Neural cell (in vitro differentiated cells): ENCODE measurements around the gene MYBPHL. TPM values are rescaled to one million over a fixed set of nuclear protein-coding genes. Genes with fewer than 3 reads are reported as not detected.

Source experiments
- H2AFZ ChIP-seq: fragments of 200-600, 300-800 bp; sonication (generic), shearing (Covaris generic); 2 replicates; pipeline ENCODE4 v1.6.0; 2014; ENCODE audit warnings: low read depth, mild to moderate bottlenecking, antibody characterized with exemption, low read length, moderate library complexity
- H3F3A ChIP-seq: fragments of 200-600 bp; shearing (Covaris generic); 2 replicates; pipeline ENCODE4 v1.6.1; 2016; ENCODE audit warnings: mild to moderate bottlenecking, moderate library complexity, mixed read lengths, antibody characterized with exemption, low read length; ENCODE audit not compliant: insufficient read depth, poor library complexity, severe bottlenecking
- H3K27ac ChIP-seq: fragments of 200-600, 300-800 bp; sonication (generic), shearing (Covaris generic); 2 replicates; pipeline ENCODE4 v1.5.1; 2014; ENCODE audit warnings: mild to moderate bottlenecking, low read length, moderate library complexity
- H3K27me3 ChIP-seq: fragments of 300-800, 200-600 bp; sonication (generic), shearing (Covaris generic); 2 replicates; pipeline ENCODE4 v1.6.0; 2014; ENCODE audit warnings: mild to moderate bottlenecking, low read depth, low read length, moderate library complexity; ENCODE audit not compliant: insufficient read depth
- H3K36me3 ChIP-seq: fragments of 300-800, 200-600 bp; sonication (generic), shearing (Covaris generic); 2 replicates; pipeline ENCODE4 v1.5.1; 2014; ENCODE audit warnings: mild to moderate bottlenecking, antibody characterized with exemption, low read length, moderate library complexity; ENCODE audit not compliant: insufficient read depth
- H3K4me2 ChIP-seq: fragments of 300-800, 200-600 bp; sonication (generic), shearing (Covaris generic); 2 replicates; pipeline ENCODE4 v1.6.0; 2014; ENCODE audit warnings: mild to moderate bottlenecking, low read length
- H3K4me3 ChIP-seq: fragments of 300-800, 200-600 bp; sonication (generic), shearing (Covaris generic); 2 replicates; pipeline ENCODE4 v1.5.1; 2014; ENCODE audit warnings: mild to moderate bottlenecking, low read length, moderate library complexity
- H3K79me2 ChIP-seq: fragments of 200-600 bp; shearing (Covaris generic); replicated peaks from 2 replicates; pipeline ENCODE4 v1.6.0; 2014; ENCODE audit warnings: mild to moderate bottlenecking, low read length, moderate library complexity; ENCODE audit not compliant: insufficient read depth
- H3K9ac ChIP-seq: fragments of 300-800, 200-600 bp; sonication (generic), shearing (Covaris generic); 2 replicates; pipeline ENCODE4 v1.6.1; 2016; ENCODE audit warnings: mild to moderate bottlenecking, low read length, mixed read lengths
- H3K9me2 ChIP-seq: fragments of 200-600 bp; shearing (Covaris generic); 2 replicates; pipeline ENCODE4 v1.6.1; 2016; ENCODE audit warnings: mild to moderate bottlenecking, low read length, mixed read lengths; ENCODE audit not compliant: insufficient read depth
- H3K9me3 ChIP-seq: fragments of 200-600, 300-800 bp; sonication (generic), shearing (Covaris generic); 2 replicates; pipeline ENCODE4 v1.6.1; 2016; ENCODE audit warnings: mild to moderate bottlenecking, mixed run types, low read length, moderate library complexity, mixed read lengths
- H4K20me1 ChIP-seq: fragments of 200-600 bp; shearing (Covaris generic); 2 replicates; pipeline ENCODE4 v1.6.1; 2016; ENCODE audit warnings: mild to moderate bottlenecking, mixed run types; ENCODE audit not compliant: insufficient read depth
- EP300 ChIP-seq: fragments of 450-650 bp; conservative IDR thresholded peaks from 2 replicates; pipeline ENCODE4 v1.6.1; 2014; ENCODE audit warnings: antibody characterized with exemption, mild to moderate bottlenecking, moderate library complexity; ENCODE audit not compliant: poor library complexity, severe bottlenecking
- EZH2 ChIP-seq: fragments of 200-600, 300-800 bp; shearing (Covaris generic), sonication (generic); IDR thresholded peaks from 2 replicates; pipeline ENCODE4 v1.6.1; 2014; ENCODE audit warnings: antibody characterized with exemption, low read length, borderline replicate concordance, mild to moderate bottlenecking; ENCODE audit not compliant: insufficient read depth, poor library complexity, severe bottlenecking
- MXI1 ChIP-seq: fragments of 450-650 bp; conservative IDR thresholded peaks from 2 replicates; pipeline ENCODE4 v1.6.1; 2014; ENCODE audit warnings: antibody characterized with exemption, mild to moderate bottlenecking; ENCODE audit not compliant: poor library complexity, severe bottlenecking
- POLR2AphosphoS5 ChIP-seq: IDR thresholded peaks from 2 replicates; pipeline ENCODE4 v1.6.1; 2012
- RAD21 ChIP-seq: fragments of 450-650 bp; conservative IDR thresholded peaks from 2 replicates; pipeline ENCODE4 v1.6.1; 2014; ENCODE audit warnings: antibody characterized with exemption, mild to moderate bottlenecking, moderate library complexity
- SMC3 ChIP-seq: fragments of 450-650 bp; conservative IDR thresholded peaks from 2 replicates; pipeline ENCODE4 v1.6.1; 2014; ENCODE audit warnings: antibody characterized with exemption, mild to moderate bottlenecking, moderate library complexity; ENCODE audit not compliant: poor library complexity
- TAF1 ChIP-seq: IDR thresholded peaks from 2 replicates; pipeline ENCODE4 v1.6.1; 2012; ENCODE audit warnings: low read depth
- polyA plus RNA-seq: library from polyadenylated mRNA; depleted of rRNA; stranded (reverse); fragments of >200 nt; gene quantifications from 2 replicates; pipeline ENCODE4 v1.2.3, GENCODE V29; 2014
- TF ChIP-seq, protein P1 (sequence below): fragments of 450-650 bp; IDR thresholded peaks from 2 replicates; pipeline ENCODE4 v1.5.1; 2014; ENCODE audit warnings: antibody characterized with exemption, mild to moderate bottlenecking, moderate library complexity; ENCODE audit not compliant: poor library complexity, severe bottlenecking
- TF ChIP-seq, protein P2 (sequence below): IDR thresholded peaks from 2 replicates; pipeline ENCODE4 v1.6.1; 2012; ENCODE audit warnings: borderline replicate concordance

Gene MYBPHL
- polyA plus RNA-seq, 1 donor from 2014 or later = 1.6 TPM

DNA sequence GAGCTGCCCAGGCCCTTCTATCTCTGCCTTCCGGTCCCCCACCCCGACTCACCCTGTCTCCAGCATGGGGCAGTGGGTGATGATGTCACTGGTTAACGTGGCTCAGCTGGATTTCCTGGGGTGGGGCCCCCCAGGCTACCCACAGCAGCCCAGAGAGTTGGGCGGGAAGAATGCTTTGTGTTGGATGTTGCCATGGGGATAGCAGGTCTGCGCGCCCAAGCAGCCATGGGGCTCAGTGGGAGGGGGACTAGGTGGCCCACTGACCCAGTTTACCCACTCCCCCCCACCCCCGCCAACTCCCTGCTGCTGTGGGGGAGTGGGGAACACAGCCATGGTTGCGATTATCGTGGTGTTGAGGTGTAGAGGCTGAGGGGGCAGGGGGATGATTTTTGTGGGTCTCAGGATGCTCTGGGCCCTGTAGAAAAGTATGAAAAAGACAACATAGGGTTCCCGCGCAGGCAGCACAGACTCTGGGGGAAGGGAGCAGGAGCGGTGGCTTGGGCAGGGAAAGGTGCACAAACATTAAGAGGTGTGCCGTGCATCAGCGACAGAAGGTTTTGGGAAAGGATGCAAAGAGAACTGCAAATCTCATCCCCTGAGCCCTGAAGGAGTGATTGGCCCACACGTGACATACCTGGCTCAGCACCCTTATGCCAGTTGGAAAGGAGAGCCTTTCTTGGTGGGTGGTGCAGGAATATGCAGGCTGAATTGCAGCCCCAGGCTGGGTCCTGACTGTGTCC, 49.0 kb downstream of the MYBPHL start:
- Histone ChIP-seq H3K27me3 (no peaks in the 10 kb centered on the region), H4K20me1 (no peaks in the 10 kb centered on the region), H3K36me3 (peaks cover 9% of the 10 kb centered on the region), H2AFZ (no peak overlapping the region), H3K79me2 (peaks cover 37% of the 10 kb centered on the region), H3K9me3 (no peaks in the 10 kb centered on the region), H3K9me2 (no peaks in the 10 kb centered on the region), H3K4me2 (no peak overlapping the region), H3K27ac (no peak overlapping the region), H3K4me3 (no peak overlapping the region), H3F3A (no peaks in the 10 kb centered on the region), H3K9ac (no peak overlapping the region)
- TF ChIP-seq EZH2 (no peak), MXI1 (no peak), RAD21 (no peak), EP300 (no peak), POLR2AphosphoS5 (no peak), TAF1 (no peak)
- TF ChIP-seq, protein P1, sequence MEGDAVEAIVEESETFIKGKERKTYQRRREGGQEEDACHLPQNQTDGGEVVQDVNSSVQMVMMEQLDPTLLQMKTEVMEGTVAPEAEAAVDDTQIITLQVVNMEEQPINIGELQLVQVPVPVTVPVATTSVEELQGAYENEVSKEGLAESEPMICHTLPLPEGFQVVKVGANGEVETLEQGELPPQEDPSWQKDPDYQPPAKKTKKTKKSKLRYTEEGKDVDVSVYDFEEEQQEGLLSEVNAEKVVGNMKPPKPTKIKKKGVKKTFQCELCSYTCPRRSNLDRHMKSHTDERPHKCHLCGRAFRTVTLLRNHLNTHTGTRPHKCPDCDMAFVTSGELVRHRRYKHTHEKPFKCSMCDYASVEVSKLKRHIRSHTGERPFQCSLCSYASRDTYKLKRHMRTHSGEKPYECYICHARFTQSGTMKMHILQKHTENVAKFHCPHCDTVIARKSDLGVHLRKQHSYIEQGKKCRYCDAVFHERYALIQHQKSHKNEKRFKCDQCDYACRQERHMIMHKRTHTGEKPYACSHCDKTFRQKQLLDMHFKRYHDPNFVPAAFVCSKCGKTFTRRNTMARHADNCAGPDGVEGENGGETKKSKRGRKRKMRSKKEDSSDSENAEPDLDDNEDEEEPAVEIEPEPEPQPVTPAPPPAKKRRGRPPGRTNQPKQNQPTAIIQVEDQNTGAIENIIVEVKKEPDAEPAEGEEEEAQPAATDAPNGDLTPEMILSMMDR = no peak
- TF ChIP-seq, protein P2, sequence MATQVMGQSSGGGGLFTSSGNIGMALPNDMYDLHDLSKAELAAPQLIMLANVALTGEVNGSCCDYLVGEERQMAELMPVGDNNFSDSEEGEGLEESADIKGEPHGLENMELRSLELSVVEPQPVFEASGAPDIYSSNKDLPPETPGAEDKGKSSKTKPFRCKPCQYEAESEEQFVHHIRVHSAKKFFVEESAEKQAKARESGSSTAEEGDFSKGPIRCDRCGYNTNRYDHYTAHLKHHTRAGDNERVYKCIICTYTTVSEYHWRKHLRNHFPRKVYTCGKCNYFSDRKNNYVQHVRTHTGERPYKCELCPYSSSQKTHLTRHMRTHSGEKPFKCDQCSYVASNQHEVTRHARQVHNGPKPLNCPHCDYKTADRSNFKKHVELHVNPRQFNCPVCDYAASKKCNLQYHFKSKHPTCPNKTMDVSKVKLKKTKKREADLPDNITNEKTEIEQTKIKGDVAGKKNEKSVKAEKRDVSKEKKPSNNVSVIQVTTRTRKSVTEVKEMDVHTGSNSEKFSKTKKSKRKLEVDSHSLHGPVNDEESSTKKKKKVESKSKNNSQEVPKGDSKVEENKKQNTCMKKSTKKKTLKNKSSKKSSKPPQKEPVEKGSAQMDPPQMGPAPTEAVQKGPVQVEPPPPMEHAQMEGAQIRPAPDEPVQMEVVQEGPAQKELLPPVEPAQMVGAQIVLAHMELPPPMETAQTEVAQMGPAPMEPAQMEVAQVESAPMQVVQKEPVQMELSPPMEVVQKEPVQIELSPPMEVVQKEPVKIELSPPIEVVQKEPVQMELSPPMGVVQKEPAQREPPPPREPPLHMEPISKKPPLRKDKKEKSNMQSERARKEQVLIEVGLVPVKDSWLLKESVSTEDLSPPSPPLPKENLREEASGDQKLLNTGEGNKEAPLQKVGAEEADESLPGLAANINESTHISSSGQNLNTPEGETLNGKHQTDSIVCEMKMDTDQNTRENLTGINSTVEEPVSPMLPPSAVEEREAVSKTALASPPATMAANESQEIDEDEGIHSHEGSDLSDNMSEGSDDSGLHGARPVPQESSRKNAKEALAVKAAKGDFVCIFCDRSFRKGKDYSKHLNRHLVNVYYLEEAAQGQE = no peak

DNA sequence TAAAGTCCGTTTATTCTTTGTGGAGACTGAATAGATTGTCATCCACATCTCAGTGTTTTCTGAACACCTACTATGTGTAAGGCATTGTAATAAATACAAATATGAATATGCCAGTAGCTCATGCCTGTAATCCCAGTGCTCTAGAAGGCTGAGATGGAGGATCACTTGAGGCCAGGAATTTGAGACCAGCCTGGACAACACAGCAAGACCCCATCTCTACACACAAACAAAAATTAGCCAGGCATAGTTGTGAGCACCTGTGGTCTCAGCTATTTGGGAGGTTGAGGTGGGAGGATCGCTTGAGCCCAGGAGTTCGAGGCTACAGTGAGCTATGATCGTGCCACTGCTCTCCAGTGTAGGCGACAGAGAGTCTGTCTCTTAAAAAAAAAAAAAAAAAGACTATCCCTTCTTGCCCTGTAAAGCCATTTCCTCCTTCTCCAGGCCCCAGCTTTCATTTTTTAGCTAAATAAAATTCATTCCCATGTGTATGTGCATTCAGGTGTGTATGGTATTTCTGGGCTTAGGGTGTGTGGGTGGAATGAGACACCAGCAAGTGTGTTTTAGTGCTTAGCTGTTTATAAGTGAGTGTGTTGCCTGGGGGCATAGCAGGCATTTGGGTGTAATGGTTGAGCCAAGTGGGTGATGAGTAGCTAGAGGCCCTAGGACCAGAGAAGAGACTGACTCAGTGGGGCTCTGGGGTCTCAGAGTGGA, 49.7 kb downstream of the MYBPHL start:
- H3K9me2 ChIP-seq = no peaks in the 10 kb centered on the region
- no peak overlapping the region for H3K4me3 ChIP-seq
- peaks cover 44% of the 10 kb centered on the region for H3K79me2 ChIP-seq
- no peaks in the 10 kb centered on the region for H3K9me3 ChIP-seq
- peaks cover 14% of the 10 kb centered on the region for H3K36me3 ChIP-seq
- no peaks in the 10 kb centered on the region for H4K20me1 ChIP-seq
- H2AFZ ChIP-seq = no peak overlapping the region
- H3K27me3 ChIP-seq = no peaks in the 10 kb centered on the region
- H3K27ac ChIP-seq = no peak overlapping the region
- TF ChIP-seq SMC3 = no peak
- H3K9ac ChIP-seq = no peak overlapping the region
- H3K4me2 ChIP-seq = no peak overlapping the region
- no peaks in the 10 kb centered on the region for H3F3A ChIP-seq
